Neural cell (in vitro differentiated cells): ENCODE measurements around the gene HRH1. TPM values are rescaled to one million over a fixed set of nuclear protein-coding genes. Genes with fewer than 3 reads are reported as not detected.

Experiments used
- H2AFZ ChIP-seq: fragments of 200-600, 300-800 bp; sonication (generic), shearing (Covaris generic); 2 replicates; pipeline ENCODE4 v1.6.0; 2014; ENCODE audit warnings: low read depth, mild to moderate bottlenecking, antibody characterized with exemption, low read length, moderate library complexity
- H3F3A ChIP-seq: fragments of 200-600 bp; shearing (Covaris generic); 2 replicates; pipeline ENCODE4 v1.6.1; 2016; ENCODE audit warnings: mild to moderate bottlenecking, moderate library complexity, mixed read lengths, antibody characterized with exemption, low read length; ENCODE audit not compliant: insufficient read depth, poor library complexity, severe bottlenecking
- H3K27ac ChIP-seq: fragments of 200-600, 300-800 bp; sonication (generic), shearing (Covaris generic); 2 replicates; pipeline ENCODE4 v1.5.1; 2014; ENCODE audit warnings: mild to moderate bottlenecking, low read length, moderate library complexity
- H3K27me3 ChIP-seq: fragments of 300-800, 200-600 bp; sonication (generic), shearing (Covaris generic); 2 replicates; pipeline ENCODE4 v1.6.0; 2014; ENCODE audit warnings: mild to moderate bottlenecking, low read depth, low read length, moderate library complexity; ENCODE audit not compliant: insufficient read depth
- H3K36me3 ChIP-seq: fragments of 300-800, 200-600 bp; sonication (generic), shearing (Covaris generic); 2 replicates; pipeline ENCODE4 v1.5.1; 2014; ENCODE audit warnings: mild to moderate bottlenecking, antibody characterized with exemption, low read length, moderate library complexity; ENCODE audit not compliant: insufficient read depth
- H3K4me2 ChIP-seq: fragments of 300-800, 200-600 bp; sonication (generic), shearing (Covaris generic); 2 replicates; pipeline ENCODE4 v1.6.0; 2014; ENCODE audit warnings: mild to moderate bottlenecking, low read length
- H3K4me3 ChIP-seq: fragments of 300-800, 200-600 bp; sonication (generic), shearing (Covaris generic); 2 replicates; pipeline ENCODE4 v1.5.1; 2014; ENCODE audit warnings: mild to moderate bottlenecking, low read length, moderate library complexity
- H3K79me2 ChIP-seq: fragments of 200-600 bp; shearing (Covaris generic); replicated peaks from 2 replicates; pipeline ENCODE4 v1.6.0; 2014; ENCODE audit warnings: mild to moderate bottlenecking, low read length, moderate library complexity; ENCODE audit not compliant: insufficient read depth
- H3K9ac ChIP-seq: fragments of 300-800, 200-600 bp; sonication (generic), shearing (Covaris generic); 2 replicates; pipeline ENCODE4 v1.6.1; 2016; ENCODE audit warnings: mild to moderate bottlenecking, low read length, mixed read lengths
- H3K9me2 ChIP-seq: fragments of 200-600 bp; shearing (Covaris generic); 2 replicates; pipeline ENCODE4 v1.6.1; 2016; ENCODE audit warnings: mild to moderate bottlenecking, low read length, mixed read lengths; ENCODE audit not compliant: insufficient read depth
- H3K9me3 ChIP-seq: fragments of 200-600, 300-800 bp; sonication (generic), shearing (Covaris generic); 2 replicates; pipeline ENCODE4 v1.6.1; 2016; ENCODE audit warnings: mild to moderate bottlenecking, mixed run types, low read length, moderate library complexity, mixed read lengths
- H4K20me1 ChIP-seq: fragments of 200-600 bp; shearing (Covaris generic); 2 replicates; pipeline ENCODE4 v1.6.1; 2016; ENCODE audit warnings: mild to moderate bottlenecking, mixed run types; ENCODE audit not compliant: insufficient read depth
- CTCF ChIP-seq: fragments of 450-650 bp; IDR thresholded peaks from 2 replicates; pipeline ENCODE4 v1.5.1; 2014; ENCODE audit warnings: antibody characterized with exemption, mild to moderate bottlenecking, moderate library complexity; ENCODE audit not compliant: poor library complexity, severe bottlenecking
- EP300 ChIP-seq: fragments of 450-650 bp; conservative IDR thresholded peaks from 2 replicates; pipeline ENCODE4 v1.6.1; 2014; ENCODE audit warnings: antibody characterized with exemption, mild to moderate bottlenecking, moderate library complexity; ENCODE audit not compliant: poor library complexity, severe bottlenecking
- EZH2 ChIP-seq: fragments of 200-600, 300-800 bp; shearing (Covaris generic), sonication (generic); IDR thresholded peaks from 2 replicates; pipeline ENCODE4 v1.6.1; 2014; ENCODE audit warnings: antibody characterized with exemption, low read length, borderline replicate concordance, mild to moderate bottlenecking; ENCODE audit not compliant: insufficient read depth, poor library complexity, severe bottlenecking
- MXI1 ChIP-seq: fragments of 450-650 bp; conservative IDR thresholded peaks from 2 replicates; pipeline ENCODE4 v1.6.1; 2014; ENCODE audit warnings: antibody characterized with exemption, mild to moderate bottlenecking; ENCODE audit not compliant: poor library complexity, severe bottlenecking
- POLR2AphosphoS5 ChIP-seq: IDR thresholded peaks from 2 replicates; pipeline ENCODE4 v1.6.1; 2012
- RAD21 ChIP-seq: fragments of 450-650 bp; conservative IDR thresholded peaks from 2 replicates; pipeline ENCODE4 v1.6.1; 2014; ENCODE audit warnings: antibody characterized with exemption, mild to moderate bottlenecking, moderate library complexity
- REST ChIP-seq: IDR thresholded peaks from 2 replicates; pipeline ENCODE4 v1.6.1; 2012; ENCODE audit warnings: borderline replicate concordance
- SMC3 ChIP-seq: fragments of 450-650 bp; conservative IDR thresholded peaks from 2 replicates; pipeline ENCODE4 v1.6.1; 2014; ENCODE audit warnings: antibody characterized with exemption, mild to moderate bottlenecking, moderate library complexity; ENCODE audit not compliant: poor library complexity
- TAF1 ChIP-seq: IDR thresholded peaks from 2 replicates; pipeline ENCODE4 v1.6.1; 2012; ENCODE audit warnings: low read depth
- polyA plus RNA-seq: library from polyadenylated mRNA; depleted of rRNA; stranded (reverse); fragments of >200 nt; gene quantifications from 2 replicates; pipeline ENCODE4 v1.2.3, GENCODE V29; 2014

The HRH1 gene
- polyA plus RNA-seq, 1 donor from 2014 or later = 0.06 TPM

- no peaks in the 10 kb centered on the region for H3K9me3 ChIP-seq
- TF ChIP-seq REST (no peak), SMC3 (no peak), POLR2AphosphoS5 (no peak), CTCF (no peak), MXI1 (no peak), TAF1 (no peak), EP300 (no peak), EZH2 (no peak), RAD21 (no peak)
- no peak overlapping the region for H3K4me2 ChIP-seq
- H3K9ac ChIP-seq = no peak overlapping the region
- H3K27me3 ChIP-seq = no peaks in the 10 kb centered on the region
- no peaks in the 10 kb centered on the region for H3K9me2 ChIP-seq
- no peaks in the 10 kb centered on the region for H4K20me1 ChIP-seq
- H3K4me3 ChIP-seq = no peak overlapping the region
- H2AFZ ChIP-seq = no peak overlapping the region
- no peaks in the 10 kb centered on the region for H3K36me3 ChIP-seq
- no peak overlapping the region for H3K27ac ChIP-seq
- no peaks in the 10 kb centered on the region for H3K79me2 ChIP-seq
- H3F3A ChIP-seq = no peaks in the 10 kb centered on the region
Measured at GRCh38 chr3:11168881-11169805, 14.8 kb downstream of the HRH1 start.

- Histone ChIP-seq H3K79me2 (no peaks in the 10 kb centered on the region), H3K4me2 (no peak overlapping the region)
Measured at GRCh38 chr3:11170052-11170770, 15.9 kb downstream of the HRH1 start.

More at GRCh38 chr3:11170052-11170770, 15.9 kb downstream of the HRH1 start:
- no peaks in the 10 kb centered on the region for H3K36me3 ChIP-seq
- H3F3A ChIP-seq = no peaks in the 10 kb centered on the region
- no peaks in the 10 kb centered on the region for H4K20me1 ChIP-seq
- no peak overlapping the region for H3K4me3 ChIP-seq
- TF ChIP-seq TAF1 (no peak), CTCF (no peak), EP300 (no peak), REST (no peak), RAD21 (no peak), SMC3 (no peak), MXI1 (no peak), POLR2AphosphoS5 (no peak), EZH2 (no peak)
- no peaks in the 10 kb centered on the region for H3K27me3 ChIP-seq
- H3K9me3 ChIP-seq = no peaks in the 10 kb centered on the region
- H3K9me2 ChIP-seq = no peaks in the 10 kb centered on the region
- H3K27ac ChIP-seq = no peak overlapping the region
- H3K9ac ChIP-seq = no peak overlapping the region
- no peak overlapping the region for H2AFZ ChIP-seq
